HG03025 (cell line): Measurements from ENCODE around the gene CSPG4.
"Not testable (repeated sequence)": the region's sequence is repeated elsewhere in the genome, so short reads cannot be mapped to it uniquely, and the experiment has no call there.

Source experiments
- ATAC-seq: cut with Tn5 transposase; IDR thresholded peaks from one replicate; pipeline ENCODE4 v1.9.1; 2021; ENCODE audit warnings: mild to moderate bottlenecking, moderate library complexity; ENCODE audit not compliant: unreplicated experiment, low FRiP score

The CSPG4 gene

GRCh38 chr15:75705375-75705774, 7.3 kb downstream of the CSPG4 start:
- not testable (repeated sequence) for ATAC-seq

GRCh38 chr15:75704618-75705017, 8.0 kb downstream of the CSPG4 start:
- ATAC-seq = no peak

GRCh38 chr15:75704263-75704615, 8.4 kb downstream of the CSPG4 start:
- ATAC-seq = no peak

- not testable (repeated sequence) for ATAC-seq
Observed at GRCh38 chr15:75703440-75704262, 9.0 kb downstream of the CSPG4 start.

GRCh38 chr15:75702436-75702835, 10.2 kb downstream of the CSPG4 start:
- ATAC-seq = no peak

GRCh38 chr15:75701071-75702003, 11.3 kb downstream of the CSPG4 start:
- ATAC-seq = not testable (repeated sequence)

- not testable (repeated sequence) for ATAC-seq
Observed at GRCh38 chr15:75699961-75700874, 12.4 kb downstream of the CSPG4 start.

GRCh38 chr15:75699517-75699916, 13.1 kb downstream of the CSPG4 start:
- ATAC-seq = not testable (repeated sequence)

GRCh38 chr15:75697974-75698747, 14.5 kb downstream of the CSPG4 start:
- ATAC-seq = not testable (repeated sequence)

GRCh38 chr15:75697523-75697922, 15.1 kb downstream of the CSPG4 start:
- no peak for ATAC-seq

- ATAC-seq = no peak
Observed at GRCh38 chr15:75696854-75697259, 15.8 kb downstream of the CSPG4 start.

- no peak for ATAC-seq
Observed at GRCh38 chr15:75696311-75696720, 16.3 kb downstream of the CSPG4 start.

- no peak for ATAC-seq
Observed at GRCh38 chr15:75695634-75696310, 16.9 kb downstream of the CSPG4 start.

- ATAC-seq = no peak
Observed at GRCh38 chr15:75695220-75695619, 17.4 kb downstream of the CSPG4 start.

GRCh38 chr15:75694241-75695182, 18.1 kb downstream of the CSPG4 start:
- ATAC-seq = no peak

GRCh38 chr15:75693501-75694240, 19.0 kb downstream of the CSPG4 start:
- no peak for ATAC-seq

GRCh38 chr15:75693028-75693427, 19.6 kb downstream of the CSPG4 start:
- ATAC-seq = not testable (repeated sequence)
